Measurements from ENCODE around the gene TSPAN9.

GRCh38 chr12:3205742-3206519 is 128.8 kb downstream of the TSPAN9 start:
- TF ChIP-seq STAT6 (CRISPR knock-in tag; IDR thresholded peaks at IDR 0.05) = no peak
- no peak for TF ChIP-seq KDM1A (IDR thresholded peaks at IDR 0.05)
- no peak for TF ChIP-seq CBX5 (IDR thresholded peaks at IDR 0.05; ENCODE audit: borderline replicate concordance, low read depth)
- TF ChIP-seq HDAC1 (IDR thresholded peaks at IDR 0.05) = no peak
- TF ChIP-seq, protein P1, sequence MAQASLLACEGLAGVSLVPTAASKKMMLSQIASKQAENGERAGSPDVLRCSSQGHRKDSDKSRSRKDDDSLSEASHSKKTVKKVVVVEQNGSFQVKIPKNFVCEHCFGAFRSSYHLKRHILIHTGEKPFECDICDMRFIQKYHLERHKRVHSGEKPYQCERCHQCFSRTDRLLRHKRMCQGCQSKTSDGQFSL (CRISPR knock-in tag; IDR thresholded peaks at IDR 0.05) = no peak
- TF ChIP-seq, protein P1 (tag; IDR thresholded peaks at IDR 0.05) = no peak

All from K562 (cell line).